Lung (tissue), 12 donors: Measurements from ENCODE around the gene MYH13. TPM values are rescaled to one million over a fixed set of nuclear protein-coding genes. Genes with fewer than 3 reads are reported as not detected.
A peak's percentile ranks its signal among the peaks of the same experiment; 100 is the strongest.

Experiments used
- ATAC-seq: fragments of 200-7000 bp; cut with Tn5 transposase; one replicate; pipeline ENCODE4 v1.9.1; 2020; ENCODE audit warnings: moderate number of reproducible peaks; ENCODE audit not compliant: insufficient read depth, low FRiP score
- DNase-seq, 3 donors: peaks; one replicate each; pipeline ENCODE4 v3.0.0-alpha.2; 2013 to 2017
- H3K27ac ChIP-seq, 2 donors: one replicate each; pipeline ENCODE4 v1.5.1; 2013; ENCODE audit warnings: mild to moderate bottlenecking in 2 of 2, moderate library complexity in 2 of 2, control low read depth in 1 of 2, inconsistent platforms in 1 of 2, low read depth in 1 of 2, low read length in 1 of 2
- H3K27me3 ChIP-seq, 3 donors: one replicate each; pipeline ENCODE4 v1.5.1; 2013; ENCODE audit warnings: low read length in 2 of 3; ENCODE audit not compliant: control insufficient read depth in 3 of 3, insufficient read depth in 3 of 3
- H3K36me3 ChIP-seq, 4 donors: one replicate each; pipeline ENCODE4 v1.5.1; 2013; ENCODE audit warnings: low read length in 4 of 4, mild to moderate bottlenecking in 1 of 4, moderate library complexity in 1 of 4; ENCODE audit not compliant: control insufficient read depth in 4 of 4, insufficient read depth in 4 of 4
- H3K4me1 ChIP-seq, 5 donors: one replicate each; pipeline ENCODE4 v1.5.1; 2013; ENCODE audit warnings: low read length in 5 of 5, mild to moderate bottlenecking in 2 of 5, moderate library complexity in 1 of 5; ENCODE audit not compliant: control insufficient read depth in 5 of 5, insufficient read depth in 5 of 5
- H3K4me3 ChIP-seq: one replicate; pipeline ENCODE4 v1.5.1; 2013; ENCODE audit warnings: mild to moderate bottlenecking, control low read depth, moderate library complexity
- H3K9ac ChIP-seq, 2 donors: one replicate each; pipeline ENCODE4 v1.5.1; 2013; ENCODE audit warnings: low read length in 2 of 2, control low read depth in 1 of 2; ENCODE audit not compliant: insufficient read depth in 1 of 2
- H3K9me3 ChIP-seq, 4 donors: one replicate each; pipeline ENCODE4 v1.5.1; 2013; ENCODE audit warnings: low read length in 3 of 4, mild to moderate bottlenecking in 1 of 4, moderate library complexity in 1 of 4; ENCODE audit not compliant: control insufficient read depth in 4 of 4, insufficient read depth in 3 of 4
- WGBS, 2 donors: extraction: QIAGEN DNeasy Blood & Tissue Kit; methylation state at CpG; one replicate each; pipeline ENCODE4 v1.1.7; 2013; 5-methylcytosine and 5-hydroxymethylcytosine counted together
- polyA plus RNA-seq, 2 donors: library from polyadenylated mRNA; stranded (reverse); fragments of 200-250 nt; gene quantifications; one replicate each; pipeline ENCODE4 v1.2.1, GENCODE V29; 2013
- total RNA-seq, 2 donors: library from RNA; depleted of rRNA in 1 of 2; stranded (reverse); fragments of >200 nt in 1 of 2; gene quantifications; one replicate each; pipeline ENCODE4 v1.2.1, GENCODE V29; 2014 to 2021
- TF ChIP-seq, protein P1 (sequence below): IDR thresholded peaks from 2 replicates; pipeline ENCODE4 v1.5.1; 2012; ENCODE audit warnings: mild to moderate bottlenecking; ENCODE audit errors: control extremely low read depth, extremely low read depth
- donor health status: control.
- donor health status: control.
- donor health status: Bipolar disorder and iron deficiency.
- donor health status: healthy.
- donor health status: DM: yes; HTN: yes; CAD: no.

Gene MYH13
- total and polyA plus RNA-seq, 4 donors: 0.02 TPM; not detected in 3

DNA sequence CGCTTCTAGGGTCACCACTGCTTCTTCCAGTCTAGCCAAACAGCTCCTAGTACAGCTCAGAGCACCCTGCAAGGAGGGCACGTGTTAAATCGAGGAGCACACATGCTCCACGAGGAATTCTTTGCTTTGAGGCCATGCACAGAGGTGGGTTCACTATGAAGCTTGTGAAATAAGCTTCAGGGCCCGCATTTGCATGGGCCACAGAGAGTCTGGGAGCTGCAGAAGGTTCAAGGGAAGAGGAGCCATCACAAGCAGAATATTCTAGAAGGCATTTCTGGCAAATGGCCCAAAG lies 55.3 kb downstream of the MYH13 start:
- Histone ChIP-seq H3K9ac (no peak overlapping the region), H3K36me3 (no peaks in the 10 kb centered on the region), H3K9me3 (peaks cover 0 to 2% (median 0%) of the 10 kb centered on the region in 4 donors), H3K4me1 (peaks cover 0 to 2% (median 0%) of the 10 kb centered on the region in 5 donors), H3K4me3 (no peak overlapping the region), H3K27ac (no peak overlapping the region), H3K27me3 (peaks cover 0 to 4% (median 0%) of the 10 kb centered on the region in 3 donors)
- DNase-seq (no peak), ATAC-seq (no peak)
- 67 to 79% methylated on average over 5 of the region's 5 CpGs for WGBS, 2 donors
- TF ChIP-seq, protein P1, sequence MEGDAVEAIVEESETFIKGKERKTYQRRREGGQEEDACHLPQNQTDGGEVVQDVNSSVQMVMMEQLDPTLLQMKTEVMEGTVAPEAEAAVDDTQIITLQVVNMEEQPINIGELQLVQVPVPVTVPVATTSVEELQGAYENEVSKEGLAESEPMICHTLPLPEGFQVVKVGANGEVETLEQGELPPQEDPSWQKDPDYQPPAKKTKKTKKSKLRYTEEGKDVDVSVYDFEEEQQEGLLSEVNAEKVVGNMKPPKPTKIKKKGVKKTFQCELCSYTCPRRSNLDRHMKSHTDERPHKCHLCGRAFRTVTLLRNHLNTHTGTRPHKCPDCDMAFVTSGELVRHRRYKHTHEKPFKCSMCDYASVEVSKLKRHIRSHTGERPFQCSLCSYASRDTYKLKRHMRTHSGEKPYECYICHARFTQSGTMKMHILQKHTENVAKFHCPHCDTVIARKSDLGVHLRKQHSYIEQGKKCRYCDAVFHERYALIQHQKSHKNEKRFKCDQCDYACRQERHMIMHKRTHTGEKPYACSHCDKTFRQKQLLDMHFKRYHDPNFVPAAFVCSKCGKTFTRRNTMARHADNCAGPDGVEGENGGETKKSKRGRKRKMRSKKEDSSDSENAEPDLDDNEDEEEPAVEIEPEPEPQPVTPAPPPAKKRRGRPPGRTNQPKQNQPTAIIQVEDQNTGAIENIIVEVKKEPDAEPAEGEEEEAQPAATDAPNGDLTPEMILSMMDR: no peak

DNA sequence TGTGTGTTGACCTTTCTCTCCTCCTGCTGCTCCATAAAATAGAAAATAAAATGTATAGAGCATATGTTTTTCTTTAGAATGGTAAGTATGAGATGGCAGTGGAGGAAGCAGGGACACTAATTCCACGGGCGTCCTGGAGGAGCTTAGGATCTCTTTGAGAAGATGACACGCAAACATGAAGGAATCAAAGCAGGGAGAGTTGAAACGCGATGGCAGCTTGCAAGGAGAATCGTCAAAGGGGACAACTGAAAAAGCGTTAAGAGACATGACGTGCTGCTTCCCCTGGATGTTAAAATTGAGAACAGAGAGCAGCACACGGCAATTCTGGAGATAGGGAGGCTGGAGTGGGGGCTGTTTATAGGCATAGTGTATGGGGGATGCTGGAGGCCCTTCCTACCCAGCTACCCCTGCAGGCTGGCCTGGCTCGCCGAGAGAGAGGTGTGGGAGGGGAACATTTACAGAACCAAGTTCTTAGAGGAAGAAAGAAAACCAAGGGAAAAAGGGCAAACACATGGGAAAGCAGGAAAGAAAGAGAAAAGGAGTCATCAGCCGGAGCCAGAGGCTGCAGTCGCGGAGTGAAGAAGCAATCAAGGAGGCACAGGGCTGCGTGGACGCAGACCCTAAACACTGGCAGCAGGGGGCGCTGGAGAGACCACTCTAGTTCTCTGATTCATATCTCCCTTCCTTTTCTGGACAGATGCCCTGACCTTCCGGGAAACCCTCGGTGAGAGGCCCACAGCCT lies 55.8 kb downstream of the MYH13 start:
- TF ChIP-seq, protein P1: peak; percentile 21
- DNase-seq: peak; percentile 60 to 68 (median 68)
- Histone ChIP-seq H3K4me1 (peaks cover 0 to 2% (median 0%) of the 10 kb centered on the region in 5 donors), H3K4me3 (no peak overlapping the region), H3K9ac (no peak overlapping the region), H3K9me3 (peaks cover 0 to 2% (median 0%) of the 10 kb centered on the region in 4 donors), H3K27me3 (peaks cover 0 to 4% (median 0%) of the 10 kb centered on the region in 3 donors), H3K27ac (no peak overlapping the region), H3K36me3 (no peaks in the 10 kb centered on the region)
- no peak for ATAC-seq
- WGBS, 2 donors: 57 to 72% methylated on average over 19 of the region's 19 CpGs

DNA sequence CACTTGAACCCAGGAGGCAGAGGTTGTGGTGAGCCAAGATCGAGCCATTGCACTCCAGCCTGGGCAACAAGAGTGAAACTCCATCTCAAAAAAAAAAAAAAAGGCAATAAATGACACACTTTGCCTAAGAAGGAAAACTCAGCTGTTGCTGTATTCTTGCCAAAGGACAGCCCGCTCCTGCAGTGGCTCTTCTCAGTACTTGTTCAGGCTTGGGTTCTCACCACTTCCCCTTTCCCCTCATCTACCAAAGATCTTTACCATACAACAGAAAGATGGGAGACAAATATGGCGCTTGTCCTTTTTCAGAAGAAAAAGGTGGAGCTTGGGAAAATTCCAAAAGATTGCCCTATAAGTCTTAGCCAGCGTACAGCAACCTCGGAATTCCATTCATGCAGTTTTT lies 58.5 kb downstream of the MYH13 start:
- H3K9ac ChIP-seq: no peak overlapping the region
- TF ChIP-seq, protein P1: no peak
- H3K9me3 ChIP-seq: peaks cover 0 to 2% (median 0%) of the 10 kb centered on the region in 4 donors
- no peaks in the 10 kb centered on the region for H3K36me3 ChIP-seq
- no peak for ATAC-seq
- no peak overlapping the region for H3K4me3 ChIP-seq
- H3K27ac ChIP-seq: no peak overlapping the region
- peaks cover 0 to 2% (median 0%) of the 10 kb centered on the region in 5 donors for H3K4me1 ChIP-seq
- DNase-seq: peak in 1 of 3 donors; percentile 41
- no peaks in the 10 kb centered on the region for H3K27me3 ChIP-seq
- WGBS, 2 donors: 69 to 70% methylated on average over 5 of the region's 5 CpGs
